ENCODE measurements around the gene ACOXL. TPM values are rescaled to one million over a fixed set of nuclear protein-coding genes. Genes with fewer than 3 reads are reported as not detected.

The ACOXL gene
- total RNA-seq, 4 donors from 2014 or later: not detected

GRCh38 chr2:111118981-111119821 is 386.8 kb downstream of the ACOXL start:
- Histone ChIP-seq H3K27me3 (peaks cover 0 to 4% of the 10 kb centered on the region in 2 donors), H3K4me1 (peaks cover 10 to 44% (median 31%) of the 10 kb centered on the region in 4 donors), H3K36me3 (peaks cover 0 to 7% (median 0%) of the 10 kb centered on the region in 3 donors), H3K27ac (peak overlapping the region in 1 of 4 donors; percentile 44), H3K9me3 (no peaks in the 10 kb centered on the region), H3K4me3 (peak overlapping the region; percentile 67 to 92 (median 76))
- no peak for TF ChIP-seq POLR2A (IDR thresholded peaks at IDR 0.05)
- TF ChIP-seq CTCF (IDR thresholded peaks at IDR 0.05): no peak
- peak; percentile 40 to 72 (median 72) for DNase-seq

GRCh38 chr2:111119822-111120252 is 387.5 kb downstream of the ACOXL start:
- Histone ChIP-seq H3K4me3 (peak overlapping the region; percentile 67 to 92 (median 76)), H3K27ac (peak overlapping the region; percentile 33 to 93 (median 90)), H3K27me3 (peaks cover 0 to 4% of the 10 kb centered on the region in 2 donors), H3K4me1 (peaks cover 10 to 46% (median 31%) of the 10 kb centered on the region in 4 donors), H3K36me3 (peaks cover 0 to 13% (median 0%) of the 10 kb centered on the region in 3 donors), H3K9me3 (no peaks in the 10 kb centered on the region)
- TF ChIP-seq POLR2A (IDR thresholded peaks at IDR 0.05) (no peak), CTCF (IDR thresholded peaks at IDR 0.05) (no peak)
- DNase-seq: peak in 2 of 3 donors; percentile 34 to 52

GRCh38 chr2:111120253-111121027 is 388.1 kb downstream of the ACOXL start, which contains the start of gene BCL2L11:
TSS of gene BCL2L11 (plus strand) at chr2:111120914. CDS start at chr2:111123746, 2,832 bp downstream.
- H3K4me3 ChIP-seq: peak within 1 kb of the TSS; percentile 67 to 92 (median 76)
- H3K9me3 ChIP-seq: no peaks in the 10 kb centered on the region
- TF ChIP-seq CTCF (IDR thresholded peaks at IDR 0.05): peak in 3 of 6 experiments; percentile 9 to 25 (median 12)
- peak; percentile 89 to 96 for TF ChIP-seq POLR2A (IDR thresholded peaks at IDR 0.05)
- peaks cover 0 to 4% of the 10 kb centered on the region in 2 donors for H3K27me3 ChIP-seq
- H3K36me3 ChIP-seq: peaks cover 0 to 19% (median 0%) of the 10 kb centered on the region in 3 donors
- DNase-seq: peak; percentile 92 to 97 (median 97)
- peak within 1 kb of the TSS; percentile 71 to 93 (median 90) for H3K27ac ChIP-seq
- H3K4me1 ChIP-seq: peaks cover 10 to 48% (median 31%) of the 10 kb centered on the region in 4 donors

- TF ChIP-seq POLR2A (IDR thresholded peaks at IDR 0.05): no peak
- peak in 1 of 6 experiments; percentile 3 for TF ChIP-seq CTCF (IDR thresholded peaks at IDR 0.05)
- Histone ChIP-seq H3K4me3 (peak overlapping the region; percentile 67 to 92 (median 76)), H3K36me3 (peaks cover 0 to 27% (median 0%) of the 10 kb centered on the region in 3 donors), H3K9me3 (no peaks in the 10 kb centered on the region), H3K27ac (peak overlapping the region; percentile 71 to 93 (median 90)), H3K27me3 (peaks cover 0 to 4% of the 10 kb centered on the region in 2 donors), H3K4me1 (peaks cover 10 to 48% (median 31%) of the 10 kb centered on the region in 4 donors)
- DNase-seq: peak; percentile 51 to 77 (median 75)
Measured at GRCh38 chr2:111121028-111121827, 388.9 kb downstream of the ACOXL start.
